ENCODE measurements around the gene DUSP12. TPM values are rescaled to one million over a fixed set of nuclear protein-coding genes. Genes with fewer than 3 reads are reported as not detected.
"Not testable (repeated sequence)": the region's sequence is repeated elsewhere in the genome, so short reads cannot be mapped to it uniquely, and the experiment has no call there.

DUSP12 gene
- total RNA-seq, 1 donor from 2014 or later = 48.4 TPM

DNA sequence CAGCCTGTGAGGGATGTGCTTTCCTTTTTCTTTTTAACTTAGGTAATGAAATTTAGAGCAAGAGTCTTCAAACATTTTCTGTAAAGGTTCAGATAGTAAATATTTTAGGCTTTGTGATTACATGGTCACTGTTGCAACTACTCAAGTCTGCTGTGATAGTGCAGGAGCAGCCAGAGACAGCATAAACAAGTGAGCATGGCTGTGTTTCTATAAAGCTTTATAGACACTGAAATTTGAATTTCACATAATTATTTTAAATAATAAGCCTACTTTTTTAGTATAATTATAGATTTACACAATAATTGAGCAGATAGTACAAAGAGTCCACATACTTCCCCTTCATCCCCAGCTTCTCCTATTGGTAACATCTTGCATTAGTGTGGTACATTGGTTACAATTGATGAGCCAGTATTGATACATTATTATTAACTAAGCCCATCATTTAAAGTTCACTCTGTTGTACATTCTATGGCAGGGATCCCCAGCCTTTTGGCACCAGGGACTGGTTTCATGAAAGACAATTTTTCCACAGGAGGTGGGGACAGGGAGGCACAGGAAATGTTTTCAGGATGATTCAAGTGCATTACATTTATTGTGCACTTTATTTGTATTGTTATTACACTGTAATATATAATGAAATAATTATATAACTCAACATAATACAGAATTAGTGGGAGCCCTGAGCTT, 19.5 kb downstream of the DUSP12 start:
- Mint-ChIP-seq H3K36me3 (ENCODE audit: unreplicated experiment) (no peaks in the 10 kb centered on the region), H3K9me3 (ENCODE audit: unreplicated experiment) (no peaks in the 10 kb centered on the region), H3K27me3 (ENCODE audit: unreplicated experiment) (no peaks in the 10 kb centered on the region), H3K4me1 (ENCODE audit: low read depth, unreplicated experiment) (peaks cover 3% of the 10 kb centered on the region), H3K4me3 (ENCODE audit: unreplicated experiment) (no peak overlapping the region), H3K27ac (ENCODE audit: unreplicated experiment) (no peak overlapping the region)
- no peak for DNase-seq
- TF ChIP-seq, protein P1, sequence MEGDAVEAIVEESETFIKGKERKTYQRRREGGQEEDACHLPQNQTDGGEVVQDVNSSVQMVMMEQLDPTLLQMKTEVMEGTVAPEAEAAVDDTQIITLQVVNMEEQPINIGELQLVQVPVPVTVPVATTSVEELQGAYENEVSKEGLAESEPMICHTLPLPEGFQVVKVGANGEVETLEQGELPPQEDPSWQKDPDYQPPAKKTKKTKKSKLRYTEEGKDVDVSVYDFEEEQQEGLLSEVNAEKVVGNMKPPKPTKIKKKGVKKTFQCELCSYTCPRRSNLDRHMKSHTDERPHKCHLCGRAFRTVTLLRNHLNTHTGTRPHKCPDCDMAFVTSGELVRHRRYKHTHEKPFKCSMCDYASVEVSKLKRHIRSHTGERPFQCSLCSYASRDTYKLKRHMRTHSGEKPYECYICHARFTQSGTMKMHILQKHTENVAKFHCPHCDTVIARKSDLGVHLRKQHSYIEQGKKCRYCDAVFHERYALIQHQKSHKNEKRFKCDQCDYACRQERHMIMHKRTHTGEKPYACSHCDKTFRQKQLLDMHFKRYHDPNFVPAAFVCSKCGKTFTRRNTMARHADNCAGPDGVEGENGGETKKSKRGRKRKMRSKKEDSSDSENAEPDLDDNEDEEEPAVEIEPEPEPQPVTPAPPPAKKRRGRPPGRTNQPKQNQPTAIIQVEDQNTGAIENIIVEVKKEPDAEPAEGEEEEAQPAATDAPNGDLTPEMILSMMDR (IDR thresholded peaks at IDR 0.05; ENCODE audit: partially characterized antibody, unreplicated experiment) = no peak

DNA sequence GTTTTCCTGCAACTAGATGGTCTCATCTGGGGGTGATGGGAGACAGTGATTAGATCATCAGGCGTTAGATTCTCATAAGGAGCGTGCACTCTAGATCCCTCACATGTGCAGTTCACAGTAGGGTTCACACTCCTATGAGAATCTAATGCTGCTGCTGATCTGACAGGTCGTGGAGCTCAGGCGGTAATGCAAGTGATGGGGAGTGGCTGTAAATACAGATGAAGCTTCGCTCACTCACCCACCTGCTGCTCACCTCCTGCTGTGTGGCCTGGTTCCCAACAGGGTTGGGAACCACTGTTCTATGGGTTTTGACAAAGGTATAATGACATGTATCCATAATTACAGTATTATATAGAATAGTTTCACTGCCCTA, 20.1 kb downstream of the DUSP12 start:
- H3K4me1 Mint-ChIP-seq (ENCODE audit: low read depth, unreplicated experiment); H3K27ac Mint-ChIP-seq (ENCODE audit: unreplicated experiment); H3K4me3 Mint-ChIP-seq (ENCODE audit: unreplicated experiment); H3K36me3 Mint-ChIP-seq (ENCODE audit: unreplicated experiment); DNase-seq; H3K27me3 Mint-ChIP-seq (ENCODE audit: unreplicated experiment); H3K9me3 Mint-ChIP-seq (ENCODE audit: unreplicated experiment): not testable (repeated sequence)

DNA sequence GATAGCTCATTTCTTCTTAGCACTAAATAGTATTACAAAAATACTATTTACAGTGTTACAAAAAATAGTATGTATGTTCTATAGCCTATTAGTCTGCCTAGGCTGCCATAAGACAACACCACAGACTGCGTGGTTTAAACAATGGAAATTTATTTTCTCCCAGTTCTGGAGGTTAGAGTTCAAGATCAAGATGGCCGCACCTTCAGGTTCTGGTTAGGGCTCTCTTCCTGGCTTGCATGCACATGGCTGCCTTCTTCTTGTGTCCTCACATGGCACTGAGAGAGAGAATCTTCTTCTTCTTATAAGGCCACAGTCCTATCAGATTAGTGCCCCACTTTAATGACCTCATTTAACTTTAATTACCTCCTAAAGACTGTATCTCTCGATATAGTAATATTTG, 20.7 kb downstream of the DUSP12 start:
- Mint-ChIP-seq H3K4me1 (ENCODE audit: low read depth, unreplicated experiment) (peaks cover 3% of the 10 kb centered on the region), H3K27ac (ENCODE audit: unreplicated experiment) (no peak overlapping the region), H3K36me3 (ENCODE audit: unreplicated experiment) (no peaks in the 10 kb centered on the region), H3K9me3 (ENCODE audit: unreplicated experiment) (no peaks in the 10 kb centered on the region), H3K27me3 (ENCODE audit: unreplicated experiment) (no peaks in the 10 kb centered on the region), H3K4me3 (ENCODE audit: unreplicated experiment) (no peak overlapping the region)
- no peak for DNase-seq
- TF ChIP-seq, protein P1 (IDR thresholded peaks at IDR 0.05; ENCODE audit: partially characterized antibody, unreplicated experiment) = no peak

DNA sequence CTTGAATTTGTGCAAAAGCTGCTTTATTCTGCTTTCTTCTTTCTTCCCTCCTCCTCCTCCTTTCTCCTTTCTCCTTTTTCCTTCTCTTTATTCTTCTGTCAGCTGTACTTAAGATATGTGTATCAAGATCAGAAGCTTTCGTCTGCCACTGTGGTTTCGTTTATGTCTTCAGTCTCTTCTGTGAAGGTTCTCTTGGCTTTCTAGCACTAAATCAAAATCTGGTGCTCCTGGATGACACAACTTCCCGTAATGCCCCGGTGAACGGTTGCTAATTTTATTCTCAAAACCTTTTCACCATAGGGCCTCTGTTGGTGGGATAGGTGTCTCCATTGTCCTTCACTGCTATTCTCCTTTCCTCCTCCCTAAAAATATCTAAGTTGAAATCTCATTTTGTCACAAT, 21.6 kb downstream of the DUSP12 start:
- H3K27ac Mint-ChIP-seq (ENCODE audit: unreplicated experiment) = no peak overlapping the region
- TF ChIP-seq, protein P1 (IDR thresholded peaks at IDR 0.05; ENCODE audit: partially characterized antibody, unreplicated experiment) = no peak
- no peaks in the 10 kb centered on the region for H3K9me3 Mint-ChIP-seq (ENCODE audit: unreplicated experiment)
- no peaks in the 10 kb centered on the region for H3K27me3 Mint-ChIP-seq (ENCODE audit: unreplicated experiment)
- H3K36me3 Mint-ChIP-seq (ENCODE audit: unreplicated experiment) = no peaks in the 10 kb centered on the region
- no peak for DNase-seq
- H3K4me1 Mint-ChIP-seq (ENCODE audit: low read depth, unreplicated experiment) = peaks cover 3% of the 10 kb centered on the region
- no peak overlapping the region for H3K4me3 Mint-ChIP-seq (ENCODE audit: unreplicated experiment)

DNA sequence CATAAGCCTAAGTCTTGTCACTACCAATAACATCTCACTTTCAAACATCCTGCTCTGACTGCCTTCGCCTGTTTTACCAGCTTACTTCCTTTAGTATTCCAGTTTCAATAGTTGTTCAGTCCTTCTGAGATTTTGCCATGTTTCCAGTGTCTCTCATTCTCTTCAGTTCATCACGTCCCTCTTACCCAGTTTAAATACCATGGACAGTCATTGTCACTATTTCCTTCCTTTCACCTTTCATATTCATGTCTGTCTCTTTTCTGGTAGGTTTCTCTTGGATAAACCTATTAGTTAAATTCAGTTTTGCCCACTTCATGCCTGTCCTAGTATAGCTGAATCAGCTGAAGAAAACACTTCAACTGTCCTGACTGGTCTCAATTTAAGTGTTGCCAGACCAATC, 22.4 kb downstream of the DUSP12 start:
- DNase-seq = no peak
- Mint-ChIP-seq H3K27me3 (ENCODE audit: unreplicated experiment) (no peaks in the 10 kb centered on the region), H3K4me3 (ENCODE audit: unreplicated experiment) (no peak overlapping the region), H3K36me3 (ENCODE audit: unreplicated experiment) (no peaks in the 10 kb centered on the region), H3K27ac (ENCODE audit: unreplicated experiment) (no peak overlapping the region), H3K4me1 (ENCODE audit: low read depth, unreplicated experiment) (peaks cover 1% of the 10 kb centered on the region), H3K9me3 (ENCODE audit: unreplicated experiment) (no peaks in the 10 kb centered on the region)
- TF ChIP-seq, protein P1 (IDR thresholded peaks at IDR 0.05; ENCODE audit: partially characterized antibody, unreplicated experiment) = no peak
